Small intestine (tissue), 7 donors: Measurements from ENCODE around the gene MMS19. TPM values are rescaled to one million over a fixed set of nuclear protein-coding genes. Genes with fewer than 3 reads are reported as not detected.

Experiments
- DNase-seq, 2 donors: peaks; one replicate each; pipeline versions ENCODE4 v3.0.0 to v3.0.0-alpha.2; 2013
- FAIRE-seq: peaks from 2 replicates; lab custom pipeline; 2012; peaks lifted over from hg19 to GRCh38; lab: Jason Lieb, UNC
- H3K27ac ChIP-seq, 3 donors: one replicate each; pipeline ENCODE4 v1.5.1; 2013; ENCODE audit warnings: low read length in 2 of 3, mild to moderate bottlenecking in 2 of 3, control low read depth in 1 of 3, inconsistent platforms in 1 of 3, low read depth in 1 of 3, moderate library complexity in 1 of 3
- H3K27me3 ChIP-seq, 3 donors: one replicate each; pipeline ENCODE4 v1.6.1; 2013; ENCODE audit warnings: low read length in 3 of 3, inconsistent platforms in 1 of 3; ENCODE audit not compliant: control insufficient read depth in 3 of 3, insufficient read depth in 3 of 3
- H3K36me3 ChIP-seq, 3 donors: one replicate each; pipeline ENCODE4 v1.6.1; 2013; ENCODE audit warnings: low read length in 3 of 3, inconsistent platforms in 1 of 3, low read depth in 1 of 3, mild to moderate bottlenecking in 1 of 3, moderate library complexity in 1 of 3; ENCODE audit not compliant: control insufficient read depth in 3 of 3, insufficient read depth in 2 of 3
- H3K4me1 ChIP-seq, 3 donors: one replicate each; pipeline ENCODE4 v1.6.1; 2013; ENCODE audit warnings: low read length in 2 of 3, inconsistent platforms in 1 of 3, low read depth in 1 of 3, mild to moderate bottlenecking in 1 of 3, moderate library complexity in 1 of 3; ENCODE audit not compliant: control insufficient read depth in 3 of 3, insufficient read depth in 2 of 3
- H3K4me3 ChIP-seq, 3 donors: one replicate each; pipeline ENCODE4 v1.5.1; 2013; ENCODE audit warnings: low read length in 3 of 3, control low read depth in 1 of 3, inconsistent platforms in 1 of 3, low read depth in 1 of 3, mild to moderate bottlenecking in 1 of 3, moderate library complexity in 1 of 3
- H3K9me3 ChIP-seq, 2 donors: one replicate each; pipeline ENCODE4 v1.6.1; 2013; ENCODE audit warnings: low read depth in 1 of 2, low read length in 1 of 2; ENCODE audit not compliant: control insufficient read depth in 2 of 2, insufficient read depth in 1 of 2
- WGBS, 3 donors: extraction: QIAGEN DNeasy Blood & Tissue Kit; methylation state at CpG; one replicate each; pipeline ENCODE4 v1.1.7; 2013; 5-methylcytosine and 5-hydroxymethylcytosine counted together
- polyA plus RNA-seq, 4 donors: library from polyadenylated mRNA; stranded (reverse) in 3 of 4; unstranded in 1 of 4; fragments of 200-250 nt in 3 of 4; fragments of 120-200 nt in 1 of 4; gene quantifications; one replicate each; pipeline versions ENCODE4 v1.2.1 to v1.2.3, GENCODE V29; 2013
- donor health status: healthy with polysubstance abuse.
- donor health status: control.
- donor health status: control.
- donor health status: Bipolar disorder and iron deficiency.
- donor health status: healthy.

Gene MMS19
- polyA plus RNA-seq, 4 donors = 44.7 to 55.3 (median 50.5) TPM

- Histone ChIP-seq H3K9me3 (no peaks in the 10 kb centered on the region), H3K4me1 (peaks cover 0 to 11% (median 0%) of the 10 kb centered on the region in 3 donors), H3K36me3 (no peaks in the 10 kb centered on the region), H3K4me3 (no peak overlapping the region), H3K27ac (no peak overlapping the region), H3K27me3 (peaks cover 0 to 20% (median 0%) of the 10 kb centered on the region in 3 donors)
- no peak for FAIRE-seq
- no peak for DNase-seq
- WGBS, 3 donors = 85 to 90% (median 85%) methylated on average over 6 of the region's 6 CpGs
Measured at GRCh38 chr10:97502916-97503315, 4.7 kb upstream of the MMS19 start.

GRCh38 chr10:97500297-97500575 lies 2.0 kb upstream of the MMS19 start:
- WGBS, 3 donors = 69 to 94% (median 86%) methylated on average over 2 of the region's 2 CpGs
- Histone ChIP-seq H3K9me3 (no peaks in the 10 kb centered on the region), H3K4me1 (peaks cover 0 to 27% (median 2%) of the 10 kb centered on the region in 3 donors), H3K27ac (no peak overlapping the region), H3K36me3 (peaks cover 0 to 3% (median 0%) of the 10 kb centered on the region in 3 donors), H3K27me3 (peaks cover 0 to 20% (median 0%) of the 10 kb centered on the region in 3 donors), H3K4me3 (no peak overlapping the region)
- DNase-seq (no peak), FAIRE-seq (no peak)

GRCh38 chr10:97499561-97500296 lies 1.5 kb upstream of the MMS19 start:
- 2 to 5% (median 3%) methylated on average over 33 to 41 of the region's 41 CpGs for WGBS, 3 donors
- H3K9me3 ChIP-seq = no peaks in the 10 kb centered on the region
- no peak for FAIRE-seq

GRCh38 chr10:97498841-97499560 lies 779 bp upstream of the MMS19 start, which contains the start of gene UBTD1:
TSS of gene UBTD1 (plus strand) at chr10:97498924. CDS start at chr10:97499204, 280 bp downstream.
- FAIRE-seq = no peak
- DNase-seq = peak in 1 of 2 donors; percentile 64
- 1% methylated on average over 39 to 66 of the region's 66 CpGs for WGBS, 3 donors
- peaks cover 0 to 20% (median 0%) of the 10 kb centered on the region in 3 donors for H3K27me3 ChIP-seq
- no peaks in the 10 kb centered on the region for H3K9me3 ChIP-seq
- H3K4me1 ChIP-seq = peaks cover 0 to 33% (median 8%) of the 10 kb centered on the region in 3 donors
- peak within 1 kb of the TSS; percentile 62 to 99 (median 96) for H3K4me3 ChIP-seq
- H3K27ac ChIP-seq = peak within 1 kb of the TSS; percentile 71 to 95 (median 94)
- peaks cover 0 to 3% (median 1%) of the 10 kb centered on the region in 3 donors for H3K36me3 ChIP-seq

More at GRCh38 chr10:97499561-97500296, 1.5 kb upstream of the MMS19 start:
- Histone ChIP-seq H3K27ac (peak overlapping the region in 1 of 3 donors; percentile 95), H3K4me1 (peaks cover 0 to 32% (median 7%) of the 10 kb centered on the region in 3 donors), H3K27me3 (peaks cover 0 to 20% (median 0%) of the 10 kb centered on the region in 3 donors), H3K4me3 (peak overlapping the region; percentile 62 to 99 (median 96)), H3K36me3 (peaks cover 0 to 3% (median 1%) of the 10 kb centered on the region in 3 donors)
- DNase-seq = peak in 1 of 2 donors; percentile 25

GRCh38 chr10:97497572-97498075 lies 598 bp downstream of the MMS19 start:
- Histone ChIP-seq H3K9me3 (no peaks in the 10 kb centered on the region), H3K36me3 (peaks cover 0 to 9% (median 1%) of the 10 kb centered on the region in 3 donors), H3K27ac (peak overlapping the region; percentile 71 to 95 (median 94)), H3K4me3 (peak overlapping the region; percentile 62 to 99 (median 96)), H3K4me1 (peaks cover 0 to 33% (median 8%) of the 10 kb centered on the region in 3 donors), H3K27me3 (peaks cover 0 to 20% (median 0%) of the 10 kb centered on the region in 3 donors)
- 1% methylated on average over 22 of the region's 22 CpGs for WGBS, 3 donors
- FAIRE-seq (no peak), DNase-seq (peak; percentile 76 to 79)

- peaks cover 0 to 9% (median 3%) of the 10 kb centered on the region in 3 donors for H3K36me3 ChIP-seq
- H3K27ac ChIP-seq = no peak overlapping the region
- peaks cover 0 to 27% (median 8%) of the 10 kb centered on the region in 3 donors for H3K4me1 ChIP-seq
- peak overlapping the region in 1 of 3 donors; percentile 4 for H3K4me3 ChIP-seq
- peaks cover 0 to 9% (median 0%) of the 10 kb centered on the region in 3 donors for H3K27me3 ChIP-seq
- 20 to 38% (median 35%) methylated on average over 7 of the region's 7 CpGs for WGBS, 3 donors
- no peak for FAIRE-seq
- peak; percentile 6 to 31 for DNase-seq
- no peaks in the 10 kb centered on the region for H3K9me3 ChIP-seq
Measured at GRCh38 chr10:97494863-97495506, 3.2 kb downstream of the MMS19 start.

GRCh38 chr10:97494151-97494550 lies 4.1 kb downstream of the MMS19 start:
- Histone ChIP-seq H3K4me1 (peaks cover 0 to 22% (median 8%) of the 10 kb centered on the region in 3 donors), H3K36me3 (peaks cover 0 to 9% (median 3%) of the 10 kb centered on the region in 3 donors), H3K4me3 (no peak overlapping the region), H3K9me3 (no peaks in the 10 kb centered on the region), H3K27ac (no peak overlapping the region), H3K27me3 (peaks cover 0 to 2% (median 0%) of the 10 kb centered on the region in 3 donors)
- 35 to 55% (median 44%) methylated on average over 2 of the region's 2 CpGs for WGBS, 3 donors
- no peak for FAIRE-seq
- DNase-seq = no peak
